8988T (cell line): ENCODE results near the gene ABCB10.

Experiments
- DNase-seq: peaks from one replicate; pipeline ENCODE4 v3.0.0; 2011

ABCB10 gene

DNA sequence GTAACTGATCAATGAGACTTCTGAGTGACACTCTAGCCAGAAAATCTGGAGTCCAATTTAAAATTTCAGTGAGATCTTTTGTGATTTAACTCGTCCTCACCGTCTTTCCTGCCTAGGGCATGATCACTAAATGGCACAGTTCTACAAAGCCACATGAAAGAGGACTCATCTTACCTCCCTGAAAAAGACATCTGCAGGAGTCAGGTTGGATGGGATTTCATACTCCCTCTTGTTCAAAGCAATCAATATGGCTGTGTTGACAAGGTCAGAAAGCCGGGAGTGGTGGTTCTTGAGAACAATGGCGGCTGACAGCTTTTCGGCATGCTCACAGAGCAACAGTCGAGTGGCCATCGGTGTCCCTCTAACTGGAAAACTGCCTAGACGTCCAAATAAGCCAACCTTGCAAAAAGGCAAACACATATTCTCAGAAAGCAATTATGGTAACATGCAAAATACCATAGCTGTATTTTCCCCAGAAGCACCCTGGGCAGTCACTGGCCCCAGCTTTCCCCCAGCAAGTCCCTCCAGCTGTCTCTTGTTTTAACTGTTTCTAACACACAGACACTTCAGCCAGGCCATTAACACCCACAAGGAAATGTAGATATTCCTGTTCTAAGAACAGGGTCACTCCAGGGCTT lies 88.0 kb downstream of the ABCB10 start:
- no peak for DNase-seq

DNA sequence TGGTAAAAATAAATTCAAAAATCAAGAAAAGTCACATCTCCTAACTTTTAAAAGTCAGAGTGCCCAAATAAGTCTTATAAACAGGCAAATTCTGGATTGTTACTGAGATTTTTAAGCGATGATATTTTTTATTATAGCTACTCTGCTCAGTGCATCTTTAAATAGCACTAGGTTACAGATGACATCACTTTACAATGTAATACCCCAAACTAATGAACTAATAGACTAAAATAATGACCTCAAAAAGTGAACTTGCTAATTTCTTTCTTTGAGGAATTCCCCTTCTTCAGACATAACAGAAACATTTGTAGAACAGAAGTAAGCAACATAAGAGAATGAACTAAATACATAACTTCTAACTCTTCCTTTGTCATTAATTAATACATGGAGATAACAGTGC lies 91.6 kb downstream of the ABCB10 start:
- DNase-seq, result no peak
